Measurements from ENCODE around the gene CAPZB. TPM values are rescaled to one million over a fixed set of nuclear protein-coding genes. Genes with fewer than 3 reads are reported as not detected.

The CAPZB gene
- polyA plus RNA-seq, 3 donors, result 290 to 504 (median 407) TPM

- H4K20me1 ChIP-seq (ENCODE audit: insufficient read depth, low read length), result peaks cover 13% of the 10 kb centered on the region
- no peak for DNase-seq
- Mint-ChIP-seq H3K4me1 (no peaks in the 10 kb centered on the region), H3K9me3 (peaks cover 0 to 3% (median 0%) of the 10 kb centered on the region in 7 donors), H3K27me3 (ENCODE audit: low read depth in 3 of 3) (peaks cover 0 to 1% (median 0%) of the 10 kb centered on the region in 3 donors), H3K4me3 (no peak overlapping the region), H3K27ac (no peak overlapping the region), H3K36me3 (peaks cover 19 to 46% of the 10 kb centered on the region in 2 donors)
- H3K4me3 ChIP-seq (replicated peaks in 1 of 3; ENCODE audit: low read depth in 2 of 3, low read length in 3 of 3), result no peak overlapping the region
- H3K36me3 ChIP-seq (replicated peaks in 1 of 2; ENCODE audit: control insufficient read depth in 1 of 2, insufficient read depth in 2 of 2, low read length in 2 of 2), result peaks cover 18 to 44% of the 10 kb centered on the region in 2 donors
- no peak overlapping the region for H3K9ac ChIP-seq (ENCODE audit: insufficient read depth, low read length, poor library complexity, severe bottlenecking)
- no peaks in the 10 kb centered on the region for H3K9me3 ChIP-seq (replicated peaks in 1 of 2; ENCODE audit: control insufficient read depth in 1 of 2, insufficient read depth in 1 of 2, low read length in 2 of 2)
- no peaks in the 10 kb centered on the region for H3K79me2 ChIP-seq (ENCODE audit: insufficient read depth, low read length)
- H3K4me2 ChIP-seq (replicated peaks; ENCODE audit: extremely low read depth, low read length, poor library complexity, severe bottlenecking), result no peak overlapping the region
- 76% methylated on average over 7 of the region's 12 CpGs for WGBS (ENCODE audit: insufficient coverage)
- no peaks in the 10 kb centered on the region for H3K27me3 ChIP-seq (ENCODE audit: control insufficient read depth in 2 of 2, insufficient read depth in 2 of 2, low read length in 2 of 2)
- no peak overlapping the region for H2AFZ ChIP-seq (ENCODE audit: insufficient read depth, low read depth, low read length, poor library complexity, severe bottlenecking)
- no peak overlapping the region for H3K27ac ChIP-seq (ENCODE audit: low read depth in 1 of 2, low read length in 2 of 2)
- no peak for TF ChIP-seq CTCF (IDR thresholded peaks at IDR 0.05)
- H3K4me1 ChIP-seq (ENCODE audit: control insufficient read depth in 1 of 2, insufficient read depth in 2 of 2, low read length in 2 of 2), result no peaks in the 10 kb centered on the region
- intact Hi-C loops (cut with micrococcal nuclease), result no loop called here
Measured at GRCh38 chr1:19332832-19333231, 152.5 kb downstream of the CAPZB start.

- intact Hi-C loops (cut with micrococcal nuclease), result no loop called here
- no peak overlapping the region for H3K4me2 ChIP-seq (replicated peaks; ENCODE audit: extremely low read depth, low read length, poor library complexity, severe bottlenecking)
- no peak overlapping the region for H2AFZ ChIP-seq (ENCODE audit: insufficient read depth, low read depth, low read length, poor library complexity, severe bottlenecking)
- H3K4me1 Mint-ChIP-seq, result no peaks in the 10 kb centered on the region
- no peak for DNase-seq
- H3K9me3 ChIP-seq (replicated peaks in 1 of 2; ENCODE audit: control insufficient read depth in 1 of 2, insufficient read depth in 1 of 2, low read length in 2 of 2), result no peaks in the 10 kb centered on the region
- no peak overlapping the region for H3K27ac ChIP-seq (ENCODE audit: low read depth in 1 of 2, low read length in 2 of 2)
- 84% methylated on average over 12 of the region's 13 CpGs for WGBS (ENCODE audit: insufficient coverage)
- H3K79me2 ChIP-seq (ENCODE audit: insufficient read depth, low read length), result no peaks in the 10 kb centered on the region
- no peak overlapping the region for H3K27ac Mint-ChIP-seq
- TF ChIP-seq CTCF (IDR thresholded peaks at IDR 0.05), result no peak
- H3K27me3 Mint-ChIP-seq (ENCODE audit: low read depth in 3 of 3), result peaks cover 0 to 1% (median 0%) of the 10 kb centered on the region in 3 donors
- no peak overlapping the region for H3K4me3 ChIP-seq (replicated peaks in 1 of 3; ENCODE audit: low read depth in 2 of 3, low read length in 3 of 3)
- peaks cover 31 to 55% of the 10 kb centered on the region in 2 donors for H3K36me3 ChIP-seq (replicated peaks in 1 of 2; ENCODE audit: control insufficient read depth in 1 of 2, insufficient read depth in 2 of 2, low read length in 2 of 2)
- peaks cover 13% of the 10 kb centered on the region for H4K20me1 ChIP-seq (ENCODE audit: insufficient read depth, low read length)
- peaks cover 0 to 2% (median 0%) of the 10 kb centered on the region in 7 donors for H3K9me3 Mint-ChIP-seq
- H3K9ac ChIP-seq (ENCODE audit: insufficient read depth, low read length, poor library complexity, severe bottlenecking), result no peak overlapping the region
- H3K4me1 ChIP-seq (ENCODE audit: control insufficient read depth in 1 of 2, insufficient read depth in 2 of 2, low read length in 2 of 2), result no peaks in the 10 kb centered on the region
- H3K36me3 Mint-ChIP-seq, result peaks cover 29 to 50% of the 10 kb centered on the region in 2 donors
- H3K27me3 ChIP-seq (ENCODE audit: control insufficient read depth in 2 of 2, insufficient read depth in 2 of 2, low read length in 2 of 2), result no peaks in the 10 kb centered on the region
- H3K4me3 Mint-ChIP-seq, result no peak overlapping the region
Measured at GRCh38 chr1:19331262-19331878, 154.0 kb downstream of the CAPZB start.

All from CD14-positive monocyte (primary cell).